Measurements from ENCODE around the gene PARL.

DNA sequence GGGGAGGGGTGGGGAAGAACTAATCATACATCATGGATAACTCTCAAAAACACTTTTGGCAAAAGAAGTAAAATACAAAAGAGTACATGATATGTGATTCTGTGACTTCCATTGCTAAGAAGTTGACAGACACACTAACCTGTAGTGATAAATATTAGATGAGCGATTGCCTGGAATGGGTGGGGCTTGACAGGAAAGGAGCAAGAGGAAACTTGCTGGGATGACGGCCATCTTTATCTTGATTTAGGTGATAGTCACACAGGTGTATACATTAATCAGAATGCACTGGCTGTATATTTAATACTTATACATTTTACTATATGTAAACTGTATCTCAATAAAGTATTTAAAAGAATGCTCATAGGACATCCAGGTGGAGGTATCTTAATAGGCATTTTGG is 13.1 kb downstream of the PARL start:
- TF ChIP-seq, protein P1, sequence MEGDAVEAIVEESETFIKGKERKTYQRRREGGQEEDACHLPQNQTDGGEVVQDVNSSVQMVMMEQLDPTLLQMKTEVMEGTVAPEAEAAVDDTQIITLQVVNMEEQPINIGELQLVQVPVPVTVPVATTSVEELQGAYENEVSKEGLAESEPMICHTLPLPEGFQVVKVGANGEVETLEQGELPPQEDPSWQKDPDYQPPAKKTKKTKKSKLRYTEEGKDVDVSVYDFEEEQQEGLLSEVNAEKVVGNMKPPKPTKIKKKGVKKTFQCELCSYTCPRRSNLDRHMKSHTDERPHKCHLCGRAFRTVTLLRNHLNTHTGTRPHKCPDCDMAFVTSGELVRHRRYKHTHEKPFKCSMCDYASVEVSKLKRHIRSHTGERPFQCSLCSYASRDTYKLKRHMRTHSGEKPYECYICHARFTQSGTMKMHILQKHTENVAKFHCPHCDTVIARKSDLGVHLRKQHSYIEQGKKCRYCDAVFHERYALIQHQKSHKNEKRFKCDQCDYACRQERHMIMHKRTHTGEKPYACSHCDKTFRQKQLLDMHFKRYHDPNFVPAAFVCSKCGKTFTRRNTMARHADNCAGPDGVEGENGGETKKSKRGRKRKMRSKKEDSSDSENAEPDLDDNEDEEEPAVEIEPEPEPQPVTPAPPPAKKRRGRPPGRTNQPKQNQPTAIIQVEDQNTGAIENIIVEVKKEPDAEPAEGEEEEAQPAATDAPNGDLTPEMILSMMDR (IDR thresholded peaks at IDR 0.05; ENCODE audit: extremely low read depth in 1 of 2, insufficient read depth in 1 of 2, low read depth in 1 of 2, low read length in 2 of 2) = no peak
- TF ChIP-seq POLR2A (IDR thresholded peaks at IDR 0.05; ENCODE audit: low read depth, low read length) = no peak
- TF ChIP-seq, protein P2, sequence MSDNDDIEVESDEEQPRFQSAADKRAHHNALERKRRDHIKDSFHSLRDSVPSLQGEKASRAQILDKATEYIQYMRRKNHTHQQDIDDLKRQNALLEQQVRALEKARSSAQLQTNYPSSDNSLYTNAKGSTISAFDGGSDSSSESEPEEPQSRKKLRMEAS (IDR thresholded peaks at IDR 0.05; ENCODE audit: insufficient read depth, insufficient read length) = no peak
- no peak for TF ChIP-seq JUN (IDR thresholded peaks at IDR 0.05; ENCODE audit: borderline replicate concordance, insufficient read depth, insufficient read length, low read depth)
- no peak for TF ChIP-seq EZH2 (IDR thresholded peaks at IDR 0.05; ENCODE audit: borderline replicate concordance, low read depth, low read length, severe bottlenecking)
- no peak for TF ChIP-seq POLR2AphosphoS5 (IDR thresholded peaks at IDR 0.05; ENCODE audit: insufficient read depth, low read depth, low read length)
- TF ChIP-seq FOS (IDR thresholded peaks at IDR 0.05; ENCODE audit: borderline replicate concordance, insufficient read depth, low read length) = no peak

All from endothelial cell of umbilical vein (primary cell).